ENCODE data around the gene SH2B2. TPM values are rescaled to one million over a fixed set of nuclear protein-coding genes. Genes with fewer than 3 reads are reported as not detected.

The SH2B2 gene
- total RNA-seq, 1 donor from 2014 or later = 8.8 TPM

GRCh38 chr7:102305414-102306268, 19.0 kb downstream of the SH2B2 start:
- DNase-seq (ENCODE audit: extremely low spot score in 2 of 2) = no peak
- intact Hi-C loops (cut with DNase I) = no loop called here
- no peak overlapping the region for H3K27ac ChIP-seq
- no peak overlapping the region for H3K4me3 ChIP-seq
- peaks cover 8% of the 10 kb centered on the region for H3K4me1 ChIP-seq
- TF ChIP-seq CTCF (IDR thresholded peaks at IDR 0.05) = no peak
- TF ChIP-seq POLR2A (IDR thresholded peaks at IDR 0.05) = no peak
- no peak for TF ChIP-seq POLR2AphosphoS5 (IDR thresholded peaks at IDR 0.05; ENCODE audit: insufficient read depth in 1 of 2, low read depth in 1 of 2)
- no peaks in the 10 kb centered on the region for H3K9me3 ChIP-seq
- no peaks in the 10 kb centered on the region for H3K36me3 ChIP-seq
- H3K27me3 ChIP-seq = no peaks in the 10 kb centered on the region

- no peaks in the 10 kb centered on the region for H3K27me3 ChIP-seq
- H3K36me3 ChIP-seq = no peaks in the 10 kb centered on the region
- TF ChIP-seq POLR2AphosphoS5 (IDR thresholded peaks at IDR 0.05; ENCODE audit: insufficient read depth in 1 of 2, low read depth in 1 of 2) (no peak), POLR2A (IDR thresholded peaks at IDR 0.05) (no peak), CTCF (IDR thresholded peaks at IDR 0.05) (no peak)
- no peak overlapping the region for H3K27ac ChIP-seq
- H3K9me3 ChIP-seq = no peaks in the 10 kb centered on the region
- H3K4me3 ChIP-seq = no peak overlapping the region
- peaks cover 8% of the 10 kb centered on the region for H3K4me1 ChIP-seq
- intact Hi-C loops (cut with DNase I) = no loop called here
- DNase-seq (ENCODE audit: extremely low spot score in 2 of 2) = no peak
Observed at GRCh38 chr7:102306916-102307677, 20.4 kb downstream of the SH2B2 start.

- no peak for TF ChIP-seq CTCF (IDR thresholded peaks at IDR 0.05)
- TF ChIP-seq POLR2AphosphoS5 (IDR thresholded peaks at IDR 0.05; ENCODE audit: insufficient read depth in 1 of 2, low read depth in 1 of 2) = no peak
- intact Hi-C loops (cut with DNase I) = no loop called here
- no peak overlapping the region for H3K27ac ChIP-seq
Observed at GRCh38 chr7:102310414-102310815, 23.7 kb downstream of the SH2B2 start.

DNA sequence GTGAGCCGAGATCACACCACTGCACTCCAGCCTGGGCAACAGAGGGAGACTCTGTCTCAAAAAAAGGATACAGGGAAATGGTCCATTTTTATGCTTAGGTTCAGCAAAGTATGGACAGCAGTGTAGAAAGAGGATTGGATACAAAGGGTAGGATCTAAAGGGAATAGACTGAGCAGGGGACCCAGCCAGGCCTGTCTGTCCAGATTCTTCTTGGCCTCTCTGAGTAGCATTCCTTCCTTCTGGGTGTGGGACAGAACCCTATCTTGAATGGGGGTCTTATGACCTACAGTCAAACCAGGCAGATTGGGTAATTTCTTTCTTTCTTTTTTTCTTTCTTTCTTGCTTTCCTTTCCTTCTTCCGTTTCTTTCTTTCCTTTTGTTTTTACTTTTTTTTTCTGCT, 25.6 kb downstream of the SH2B2 start:
- intact Hi-C loops (cut with DNase I) = no loop called here
- peaks cover 0 to 11% of the 10 kb centered on the region in 2 donors for H3K36me3 ChIP-seq

More at GRCh38 chr7:102310414-102310815, 23.7 kb downstream of the SH2B2 start:
- peaks cover 0 to 11% of the 10 kb centered on the region in 2 donors for H3K36me3 ChIP-seq
- H3K9me3 ChIP-seq = no peaks in the 10 kb centered on the region
- peaks cover 8% of the 10 kb centered on the region for H3K4me1 ChIP-seq
- H3K4me3 ChIP-seq = no peak overlapping the region
- no peaks in the 10 kb centered on the region for H3K27me3 ChIP-seq
- no peak for DNase-seq (ENCODE audit: extremely low spot score in 2 of 2)

More for the DNA sequence above, 25.6 kb downstream of the SH2B2 start:
- Histone ChIP-seq H3K27me3 (no peaks in the 10 kb centered on the region), H3K9me3 (no peaks in the 10 kb centered on the region), H3K27ac (no peak overlapping the region), H3K4me3 (no peak overlapping the region), H3K4me1 (peaks cover under 1% of the 10 kb centered on the region)
- no peak for DNase-seq (ENCODE audit: extremely low spot score in 2 of 2)
- no peak for TF ChIP-seq POLR2AphosphoS5 (IDR thresholded peaks at IDR 0.05; ENCODE audit: insufficient read depth in 1 of 2, low read depth in 1 of 2)
- no peak for TF ChIP-seq POLR2A (IDR thresholded peaks at IDR 0.05)
- TF ChIP-seq CTCF (IDR thresholded peaks at IDR 0.05) = no peak
